Keratinocyte (primary cell): ENCODE results near the gene GPR39. TPM values are rescaled to one million over a fixed set of nuclear protein-coding genes. Genes with fewer than 3 reads are reported as not detected.

Source experiments
- DNase-seq: peaks from one replicate; pipeline ENCODE4 v3.0.0-alpha.2; 2011; ENCODE audit warnings: low read depth, missing footprints, low spot score
- FAIRE-seq: peaks from 2 replicates; lab custom pipeline; 2011; peaks lifted over from hg19 to GRCh38; lab: Jason Lieb, UNC
- H2AFZ ChIP-seq: 2 replicates; pipeline ENCODE4 v1.6.0; 2012; ENCODE audit warnings: low read length, control low read depth, inconsistent platforms; ENCODE audit not compliant: control insufficient read depth
- H3K27ac ChIP-seq: 2 replicates; pipeline ENCODE4 v1.5.1; 2011; ENCODE audit warnings: low read length; ENCODE audit not compliant: control insufficient read depth, insufficient read depth
- H3K27me3 ChIP-seq: 3 replicates; pipeline ENCODE4 v1.6.0; 2011; ENCODE audit warnings: low read length; ENCODE audit not compliant: control insufficient read depth, insufficient read depth; ENCODE audit errors: extremely low read depth
- H3K36me3 ChIP-seq, 2 experiments: 2 replicates in 1 of 2; 3 replicates in 1 of 2; pipeline ENCODE4 v1.5.1; 2011; ENCODE audit warnings: low read length in 2 of 2, mild to moderate bottlenecking in 1 of 2; ENCODE audit not compliant: control insufficient read depth in 2 of 2, insufficient read depth in 2 of 2; ENCODE audit errors: extremely low read depth in 1 of 2
- H3K4me1 ChIP-seq: 3 replicates; pipeline ENCODE4 v1.5.1; 2011; ENCODE audit warnings: low read length; ENCODE audit not compliant: control insufficient read depth, insufficient read depth; ENCODE audit errors: extremely low read depth
- H3K4me2 ChIP-seq: 3 replicates; pipeline ENCODE4 v1.6.0; 2011; ENCODE audit warnings: low read depth, low read length; ENCODE audit not compliant: control insufficient read depth, insufficient read depth; ENCODE audit errors: extremely low read depth
- H3K4me3 ChIP-seq, 3 experiments: fragments of 200-600 bp in 1 of 3; sonication (generic) in 1 of 3; 2 replicates in 2 of 3; 3 replicates in 1 of 3; pipeline ENCODE4 v1.5.1; 2011 to 2016; ENCODE audit warnings: low read length in 3 of 3, mild to moderate bottlenecking in 3 of 3, control low read depth in 2 of 3, inconsistent platforms in 1 of 3, low read depth in 1 of 3, mixed read lengths in 1 of 3, mixed run types in 1 of 3, moderate library complexity in 1 of 3; ENCODE audit not compliant: control insufficient read depth in 2 of 3, insufficient read depth in 2 of 3; ENCODE audit errors: extremely low read depth in 1 of 3
- H3K79me2 ChIP-seq: 2 replicates; pipeline ENCODE4 v1.6.0; 2012; ENCODE audit warnings: low read length; ENCODE audit not compliant: control insufficient read depth, insufficient read depth
- H3K9ac ChIP-seq: 3 replicates; pipeline ENCODE4 v1.6.0; 2011; ENCODE audit warnings: low read length; ENCODE audit not compliant: control insufficient read depth, insufficient read depth; ENCODE audit errors: extremely low read depth
- H3K9me1 ChIP-seq: 3 replicates; pipeline ENCODE4 v1.6.0; 2011; ENCODE audit warnings: low read length; ENCODE audit not compliant: control insufficient read depth, insufficient read depth; ENCODE audit errors: extremely low read depth
- H3K9me3 ChIP-seq: 2 replicates; pipeline ENCODE4 v1.5.1; 2012; ENCODE audit warnings: low read depth, low read length; ENCODE audit not compliant: control insufficient read depth
- H4K20me1 ChIP-seq: 3 replicates; pipeline ENCODE4 v1.6.0; 2011; ENCODE audit warnings: low read length; ENCODE audit not compliant: control insufficient read depth, insufficient read depth; ENCODE audit errors: extremely low read depth
- CTCF ChIP-seq, 3 experiments: IDR thresholded peaks in 1 of 3; conservative IDR thresholded peaks in 1 of 3; optimal IDR thresholded peaks in 1 of 3; 2 replicates in 2 of 3; 3 replicates in 1 of 3; pipeline versions ENCODE3 to v1.5.1; 2011; ENCODE audit warnings: low read length in 3 of 3, mild to moderate bottlenecking in 3 of 3, moderate library complexity in 2 of 3, control low read depth in 1 of 3, inconsistent platforms in 1 of 3; ENCODE audit not compliant: insufficient read depth in 2 of 3; ENCODE audit errors: extremely low read depth in 1 of 3
- EZH2 ChIP-seq: IDR thresholded peaks from one replicate; pipeline ENCODE4 v1.6.1; 2012; ENCODE audit warnings: inconsistent platforms, mild to moderate bottlenecking, low read length, moderate library complexity
- dilution Hi-C: fragments of 300-500 bp; cut with MboI; formaldehyde crosslinking; loops from one replicate; pipeline ENCODE4 v1.7.0; 2020; ENCODE audit warnings: low sequenced_read_pairs; ENCODE audit not compliant: extremely low pct_ligation_motif_present
- polyA plus RNA-seq, 5 experiments: library from polyadenylated mRNA; depleted of rRNA in 3 of 5; stranded (reverse) in 3 of 5; stranded (forward) in 1 of 5; unstranded in 1 of 5; fragments of >200 nt; gene quantifications; 1 replicate in 1 of 5; 2 replicates in 3 of 5; 3 replicates in 1 of 5; pipeline versions ENCODE4 v1.2.1 to v1.2.3, GENCODE V29; 2011 to 2012; ENCODE audit warnings: missing spikeins in 2 of 5, low read depth in 1 of 5, low replicate concordance in 1 of 5

GPR39 gene
- polyA plus RNA-seq, 1 donor (not counting 4 experiments of a cell fraction or from before 2014, with no cell fraction given), result 4.7 TPM

DNA sequence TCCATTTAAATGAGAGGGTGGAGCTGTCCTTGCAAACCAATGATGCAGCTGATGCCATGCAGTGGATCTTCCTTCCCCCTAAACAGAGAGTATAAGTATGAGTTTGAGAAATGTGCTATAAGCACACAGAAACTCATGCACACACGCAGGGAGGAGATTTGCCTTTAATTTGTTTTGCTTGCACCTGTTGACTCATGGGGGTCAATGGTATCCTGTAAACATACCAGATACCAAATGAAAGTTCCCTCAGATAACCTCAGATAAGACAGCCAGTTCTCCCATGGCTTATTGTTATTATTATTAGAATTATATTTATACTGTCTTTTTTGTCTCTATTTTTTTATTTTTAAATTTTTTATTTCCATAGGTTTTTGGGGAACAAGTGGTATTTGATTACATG, 29.5 kb upstream of the GPR39 start:
- H2AFZ ChIP-seq, result no peak overlapping the region
- no peaks in the 10 kb centered on the region for H3K9me1 ChIP-seq
- H3K9ac ChIP-seq, result no peak overlapping the region
- no peak for FAIRE-seq
- no peaks in the 10 kb centered on the region for H3K27me3 ChIP-seq
- TF ChIP-seq CTCF (optimal IDR thresholded peaks at IDR 0.05 in 1 of 3, IDR thresholded peaks at IDR 0.05 in 1 of 3, conservative IDR thresholded peaks at IDR 0.05 in 1 of 3; ENCODE audit: extremely low read depth in 1 of 3, insufficient read depth in 2 of 3, low read length in 3 of 3), result no peak
- TF ChIP-seq EZH2, result no peak
- no peak overlapping the region for H3K27ac ChIP-seq
- no peaks in the 10 kb centered on the region for H3K9me3 ChIP-seq
- no peak overlapping the region for H3K4me3 ChIP-seq
- H3K79me2 ChIP-seq, result no peaks in the 10 kb centered on the region
- H4K20me1 ChIP-seq, result no peaks in the 10 kb centered on the region
- no peak overlapping the region for H3K4me2 ChIP-seq
- H3K36me3 ChIP-seq, result no peaks in the 10 kb centered on the region
- DNase-seq, result no peak
- dilution Hi-C loops, result no loop called here
- H3K4me1 ChIP-seq, result no peaks in the 10 kb centered on the region

DNA sequence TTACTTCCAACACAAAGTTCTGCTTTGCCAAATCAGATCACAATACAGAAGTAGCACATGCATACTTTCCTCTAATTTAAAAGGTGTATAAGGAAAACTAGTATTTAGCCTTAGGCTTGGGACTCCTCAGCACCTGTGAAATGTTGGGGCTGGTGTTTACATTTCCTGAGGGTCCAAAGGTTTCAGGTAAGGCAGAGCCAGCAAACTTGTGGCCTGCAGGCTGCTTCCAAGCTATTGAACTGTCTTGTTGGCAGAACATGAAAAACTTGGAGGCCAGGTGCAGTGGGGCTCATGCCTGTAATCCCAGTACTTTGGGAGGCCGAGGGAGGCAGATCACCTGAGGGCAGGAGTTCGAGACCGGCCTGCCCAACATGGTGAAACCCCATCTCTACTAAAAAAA, 26.5 kb upstream of the GPR39 start:
- H3K4me1 ChIP-seq, result no peaks in the 10 kb centered on the region
- no peaks in the 10 kb centered on the region for H3K79me2 ChIP-seq
- TF ChIP-seq EZH2 (no peak), CTCF (optimal IDR thresholded peaks at IDR 0.05 in 1 of 3, IDR thresholded peaks at IDR 0.05 in 1 of 3, conservative IDR thresholded peaks at IDR 0.05 in 1 of 3; ENCODE audit: extremely low read depth in 1 of 3, insufficient read depth in 2 of 3, low read length in 3 of 3) (no peak)
- H3K9me3 ChIP-seq, result no peaks in the 10 kb centered on the region
- H3K9me1 ChIP-seq, result no peaks in the 10 kb centered on the region
- FAIRE-seq (no peak), DNase-seq (no peak)
- H3K4me3 ChIP-seq, result no peak overlapping the region
- H3K27ac ChIP-seq, result no peak overlapping the region
- no peaks in the 10 kb centered on the region for H3K27me3 ChIP-seq
- H4K20me1 ChIP-seq, result no peaks in the 10 kb centered on the region
- no peak overlapping the region for H3K4me2 ChIP-seq
- dilution Hi-C loops, result no loop called here
- H3K36me3 ChIP-seq, result no peaks in the 10 kb centered on the region
- no peak overlapping the region for H2AFZ ChIP-seq
- no peak overlapping the region for H3K9ac ChIP-seq
